H9 (cell line): ENCODE data around the gene CENPP. TPM values are rescaled to one million over a fixed set of nuclear protein-coding genes. Genes with fewer than 3 reads are reported as not detected.

Experiments used
- DNase-seq: peaks from one replicate; pipeline ENCODE4 v3.0.0-alpha.2; 2017
- H2AFZ ChIP-seq: one replicate; pipeline ENCODE4 v1.6.1; 2013; ENCODE audit warnings: mild to moderate bottlenecking, low read length, control low read depth, moderate library complexity
- H2AK5ac ChIP-seq: 2 replicates; pipeline ENCODE4 v1.6.1; 2013; ENCODE audit warnings: low read length, control low read depth, mixed read lengths; ENCODE audit not compliant: insufficient read length
- H2BK120ac ChIP-seq: one replicate; pipeline ENCODE4 v1.6.1; 2013; ENCODE audit warnings: low read depth, mild to moderate bottlenecking, low read length, control low read depth, inconsistent platforms; ENCODE audit not compliant: poor library complexity, severe bottlenecking
- H2BK12ac ChIP-seq: 2 replicates; pipeline ENCODE4 v1.6.1; 2013; ENCODE audit warnings: low read length, control low read depth, mixed read lengths, low read depth; ENCODE audit not compliant: insufficient read length
- H2BK15ac ChIP-seq: 2 replicates; pipeline ENCODE4 v1.6.1; 2013; ENCODE audit warnings: low read depth, low read length, control low read depth
- H2BK20ac ChIP-seq: one replicate; pipeline ENCODE4 v1.6.1; 2013; ENCODE audit warnings: low read depth, mild to moderate bottlenecking, low read length, control low read depth, inconsistent platforms; ENCODE audit not compliant: poor library complexity, severe bottlenecking
- H2BK5ac ChIP-seq: 2 replicates; pipeline ENCODE4 v1.6.1; 2013; ENCODE audit warnings: low read length, control low read depth, mixed read lengths; ENCODE audit not compliant: insufficient read length
- H3K14ac ChIP-seq: 2 replicates; pipeline ENCODE4 v1.6.1; 2013; ENCODE audit warnings: low read length, control low read depth; ENCODE audit not compliant: insufficient read depth
- H3K18ac ChIP-seq: 2 replicates; pipeline ENCODE4 v1.6.1; 2013; ENCODE audit warnings: low read depth, mild to moderate bottlenecking, mixed read lengths, low read length, control low read depth; ENCODE audit not compliant: insufficient read length
- H3K23ac ChIP-seq: 2 replicates; pipeline ENCODE4 v1.6.1; 2013; ENCODE audit warnings: low read length, control low read depth, mixed read lengths, low read depth; ENCODE audit not compliant: insufficient read length
- H3K23me2 ChIP-seq: 2 replicates; pipeline ENCODE4 v1.6.1; 2013; ENCODE audit warnings: low read depth, mild to moderate bottlenecking, mixed read lengths, low read length, control low read depth; ENCODE audit not compliant: insufficient read length, poor library complexity, severe bottlenecking
- H3K27ac ChIP-seq: 2 replicates; pipeline ENCODE4 v1.5.1; 2013; ENCODE audit warnings: low read length, control low read depth, mixed read lengths, low read depth; ENCODE audit not compliant: insufficient read length
- H3K27me3 ChIP-seq: 2 replicates; pipeline ENCODE4 v1.6.1; 2013; ENCODE audit warnings: low read length, control low read depth, inconsistent platforms; ENCODE audit not compliant: insufficient read depth
- H3K4ac ChIP-seq: 2 replicates; pipeline ENCODE4 v1.6.1; 2013; ENCODE audit warnings: low read depth, mild to moderate bottlenecking, control low read depth, inconsistent platforms, low read length, moderate library complexity
- H3K4me1 ChIP-seq: 2 replicates; pipeline ENCODE4 v1.6.1; 2013; ENCODE audit warnings: low read length, control low read depth, inconsistent platforms; ENCODE audit not compliant: insufficient read depth
- H3K4me2 ChIP-seq: 2 replicates; pipeline ENCODE4 v1.6.1; 2013; ENCODE audit warnings: low read length, control low read depth, mixed read lengths; ENCODE audit not compliant: insufficient read length, insufficient read depth
- H3K56ac ChIP-seq: 2 replicates; pipeline ENCODE4 v1.6.1; 2013; ENCODE audit warnings: low read depth, mild to moderate bottlenecking, mixed read lengths, low read length, control low read depth; ENCODE audit not compliant: insufficient read length
- H3K79me1 ChIP-seq: 2 replicates; pipeline ENCODE4 v1.6.1; 2013; ENCODE audit warnings: low read depth, mild to moderate bottlenecking, moderate library complexity, low read length, control low read depth, inconsistent platforms; ENCODE audit not compliant: insufficient read depth, poor library complexity, severe bottlenecking
- H3K79me2 ChIP-seq: 2 replicates; pipeline ENCODE4 v1.6.1; 2013; ENCODE audit warnings: low read length, control low read depth, inconsistent platforms; ENCODE audit not compliant: insufficient read depth
- H3K9ac ChIP-seq: 2 replicates; pipeline ENCODE4 v1.6.1; 2013; ENCODE audit warnings: low read length, control low read depth, mixed read lengths; ENCODE audit not compliant: insufficient read length; ENCODE audit errors: extremely low read depth
- H3K9me3 ChIP-seq: one replicate; pipeline ENCODE4 v1.6.1; 2013; ENCODE audit warnings: low read depth, low read length, inconsistent platforms; ENCODE audit not compliant: control insufficient read depth
- H3T11ph ChIP-seq: one replicate; pipeline ENCODE4 v1.6.1; 2013; ENCODE audit warnings: mild to moderate bottlenecking, low read length, control low read depth, inconsistent platforms
- H4K20me1 ChIP-seq: one replicate; pipeline ENCODE4 v1.6.1; 2013; ENCODE audit not compliant: control insufficient read depth, insufficient read length, insufficient read depth
- H4K5ac ChIP-seq: 2 replicates; pipeline ENCODE4 v1.6.1; 2013; ENCODE audit warnings: low read depth, mild to moderate bottlenecking, mixed read lengths, low read length, control low read depth; ENCODE audit not compliant: insufficient read length
- H4K8ac ChIP-seq: replicated peaks from 2 replicates; pipeline ENCODE4 v1.6.1; 2013; ENCODE audit warnings: low read length, control low read depth, mixed read lengths, low read depth; ENCODE audit not compliant: insufficient read length
- H4K91ac ChIP-seq: 2 replicates; pipeline ENCODE4 v1.6.1; 2013; ENCODE audit warnings: low read depth, mild to moderate bottlenecking, moderate library complexity, mixed read lengths, low read length, control low read depth; ENCODE audit not compliant: insufficient read length
- H3K27ac Mint-ChIP-seq, 3 experiments: 2 replicates in 2 of 3; 3 replicates in 1 of 3; pipeline ENCODE4 v1.8.0; 2020 to 2021; ENCODE audit warnings: mixed read lengths in 3 of 3, mild to moderate bottlenecking in 1 of 3, moderate library complexity in 1 of 3
- H3K27me3 Mint-ChIP-seq: 2 replicates; pipeline ENCODE4 v1.8.0; 2021; ENCODE audit warnings: low read depth, mild to moderate bottlenecking, moderate library complexity, mixed read lengths
- H3K36me3 Mint-ChIP-seq, 3 experiments: 2 replicates in 2 of 3; 3 replicates in 1 of 3; pipeline ENCODE4 v1.8.0; 2020 to 2021; ENCODE audit warnings: low read depth in 3 of 3, mixed read lengths in 3 of 3; ENCODE audit not compliant: insufficient read depth in 1 of 3
- H3K4me1 Mint-ChIP-seq, 2 experiments: 2 replicates each; pipeline ENCODE4 v1.8.0; 2020; ENCODE audit warnings: mixed read lengths in 2 of 2
- H3K4me3 Mint-ChIP-seq, 2 experiments: 2 replicates in 1 of 2; 3 replicates in 1 of 2; pipeline ENCODE4 v1.8.0; 2020 to 2021; ENCODE audit warnings: mild to moderate bottlenecking in 2 of 2, mixed read lengths in 2 of 2, moderate library complexity in 1 of 2
- H3K9me3 Mint-ChIP-seq, 2 experiments: 2 replicates in 1 of 2; 3 replicates in 1 of 2; pipeline ENCODE4 v1.8.0; 2020; ENCODE audit warnings: mild to moderate bottlenecking in 2 of 2, mixed read lengths in 2 of 2, moderate library complexity in 1 of 2
- CTCF ChIP-seq: fragments of 200-600 bp; sonication (generic); conservative IDR thresholded peaks from 3 replicates; pipeline ENCODE4 v1.8.0; 2021; ENCODE audit warnings: antibody characterized with exemption, mild to moderate bottlenecking
- WGBS: extraction: QIAGEN DNeasy Blood & Tissue Kit; methylation state at CpG from one replicate; pipeline ENCODE4 v1.1.7; 2013; ENCODE audit warnings: missing lambda C conversion rate, low lambda C conversion rate, mixed read lengths; ENCODE audit not compliant: insufficient read length; ENCODE audit errors: extremely low coverage; 5-methylcytosine and 5-hydroxymethylcytosine counted together
- total RNA-seq: library from RNA; stranded (reverse); gene quantifications from 2 replicates; pipeline ENCODE4 v1.2.1, GENCODE V29; 2021

The CENPP gene
- total RNA-seq, 1 experiment from 2014 or later, result 9.1 TPM

GRCh38 chr9:92506184-92506857, 180.6 kb downstream of the CENPP start:
- no peak overlapping the region for H2BK15ac ChIP-seq
- H3K9me3 ChIP-seq, result no peaks in the 10 kb centered on the region
- no peak overlapping the region for H3K4ac ChIP-seq
- no peak overlapping the region for H2AK5ac ChIP-seq
- Mint-ChIP-seq H3K27me3 (no peaks in the 10 kb centered on the region), H3K36me3 (no peaks in the 10 kb centered on the region), H3K27ac (no peak overlapping the region; a peak in 2 of 7 replicates), H3K9me3 (no peaks in the 10 kb centered on the region), H3K4me1 (peaks cover 10 to 16% of the 10 kb centered on the region in 2 experiments), H3K4me3 (no peak overlapping the region)
- no CpG with 5 or more reads among the region's 3 CpGs for WGBS
- H3K27me3 ChIP-seq, result no peaks in the 10 kb centered on the region
- no peak for TF ChIP-seq CTCF
- H3K14ac ChIP-seq, result no peak overlapping the region
- H4K20me1 ChIP-seq, result no peaks in the 10 kb centered on the region
- H3K79me1 ChIP-seq, result no peaks in the 10 kb centered on the region
- no peaks in the 10 kb centered on the region for H3K23me2 ChIP-seq
- H3T11ph ChIP-seq, result no peak overlapping the region
- no peak overlapping the region for H3K9ac ChIP-seq
- no peak overlapping the region for H3K18ac ChIP-seq
- H2BK20ac ChIP-seq, result no peak overlapping the region
- no peak for DNase-seq
- no peak overlapping the region for H4K91ac ChIP-seq
- H3K23ac ChIP-seq, result no peak overlapping the region
- H4K8ac ChIP-seq, result no peak overlapping the region
- H2BK5ac ChIP-seq, result no peak overlapping the region
- no peak overlapping the region for H2BK12ac ChIP-seq
- no peak overlapping the region for H3K4me2 ChIP-seq
- H2BK120ac ChIP-seq, result no peak overlapping the region
- no peaks in the 10 kb centered on the region for H3K79me2 ChIP-seq
- H3K27ac ChIP-seq, result no peak overlapping the region
- H3K4me1 ChIP-seq, result peaks cover 2% of the 10 kb centered on the region; the same call in 1 of the 2 replicates
- H4K5ac ChIP-seq, result no peak overlapping the region
- no peak overlapping the region for H3K56ac ChIP-seq
- H2AFZ ChIP-seq, result no peak overlapping the region
